Measurements from ENCODE around the gene MTERF1.

GRCh38 chr7:91847876-91848588 lies 32.5 kb downstream of the MTERF1 start:
- TF ChIP-seq EZH2 (IDR thresholded peaks at IDR 0.05; ENCODE audit: low read length) (no peak), CTCF (optimal IDR thresholded peaks at IDR 0.05 in 1 of 3, IDR thresholded peaks at IDR 0.05 in 1 of 3, conservative IDR thresholded peaks at IDR 0.05 in 1 of 3; ENCODE audit: extremely low read depth in 1 of 3, insufficient read depth in 2 of 3, low read length in 3 of 3) (no peak)
